ENCODE results near the gene AREG.

AREG gene

DNA sequence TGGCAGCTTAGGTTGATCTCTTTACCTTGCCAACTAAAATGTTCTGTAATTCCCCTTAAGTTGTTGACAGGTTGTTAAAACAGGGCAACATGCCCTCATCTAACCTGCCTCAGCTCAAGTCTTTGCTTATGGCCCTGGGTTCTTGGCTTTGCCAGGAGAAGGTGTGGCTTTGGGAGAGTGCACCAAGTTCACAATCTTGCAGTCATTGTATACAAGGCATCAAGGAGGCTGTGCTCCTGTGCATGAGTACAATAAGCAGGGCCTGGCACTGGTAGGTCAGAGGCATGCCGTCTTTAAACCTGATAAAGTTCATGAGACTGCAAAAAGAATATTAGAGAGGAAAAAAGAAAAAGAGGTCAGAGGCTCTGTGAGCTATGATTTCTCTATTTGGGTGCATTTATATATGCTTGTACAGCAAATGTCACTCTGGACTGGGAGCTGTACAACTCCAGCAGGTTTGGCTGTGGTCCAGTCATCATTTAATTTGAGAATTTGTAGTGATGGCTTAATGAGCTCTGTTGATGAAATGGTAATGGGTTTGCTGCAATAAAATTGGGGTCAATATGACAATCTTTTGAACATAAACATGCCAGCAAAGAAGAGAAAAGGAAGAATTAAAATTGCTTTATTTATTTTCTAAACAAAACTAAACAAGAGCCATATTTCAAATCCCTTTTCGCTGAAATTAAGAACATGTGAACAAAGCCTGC, 30.3 kb downstream of the AREG start:
- H3K4me1 ChIP-seq (ENCODE audit: low read length): no peaks in the 10 kb centered on the region
- no peak overlapping the region for H3K9ac ChIP-seq (ENCODE audit: low read length)
- no peaks in the 10 kb centered on the region for H3F3A ChIP-seq (ENCODE audit: insufficient read depth, low read length)
- H3K9me3 ChIP-seq (replicated peaks; ENCODE audit: insufficient read depth, low read length): no peaks in the 10 kb centered on the region
- TF ChIP-seq, protein P1, sequence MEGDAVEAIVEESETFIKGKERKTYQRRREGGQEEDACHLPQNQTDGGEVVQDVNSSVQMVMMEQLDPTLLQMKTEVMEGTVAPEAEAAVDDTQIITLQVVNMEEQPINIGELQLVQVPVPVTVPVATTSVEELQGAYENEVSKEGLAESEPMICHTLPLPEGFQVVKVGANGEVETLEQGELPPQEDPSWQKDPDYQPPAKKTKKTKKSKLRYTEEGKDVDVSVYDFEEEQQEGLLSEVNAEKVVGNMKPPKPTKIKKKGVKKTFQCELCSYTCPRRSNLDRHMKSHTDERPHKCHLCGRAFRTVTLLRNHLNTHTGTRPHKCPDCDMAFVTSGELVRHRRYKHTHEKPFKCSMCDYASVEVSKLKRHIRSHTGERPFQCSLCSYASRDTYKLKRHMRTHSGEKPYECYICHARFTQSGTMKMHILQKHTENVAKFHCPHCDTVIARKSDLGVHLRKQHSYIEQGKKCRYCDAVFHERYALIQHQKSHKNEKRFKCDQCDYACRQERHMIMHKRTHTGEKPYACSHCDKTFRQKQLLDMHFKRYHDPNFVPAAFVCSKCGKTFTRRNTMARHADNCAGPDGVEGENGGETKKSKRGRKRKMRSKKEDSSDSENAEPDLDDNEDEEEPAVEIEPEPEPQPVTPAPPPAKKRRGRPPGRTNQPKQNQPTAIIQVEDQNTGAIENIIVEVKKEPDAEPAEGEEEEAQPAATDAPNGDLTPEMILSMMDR (IDR thresholded peaks at IDR 0.05; ENCODE audit: low read length): no peak
- TF ChIP-seq EZH2phosphoT487 (IDR thresholded peaks at IDR 0.05; ENCODE audit: low read length): no peak
- TF ChIP-seq EZH2 (optimal IDR thresholded peaks at IDR 0.05; ENCODE audit: low read depth, low read length): no peak
- no peaks in the 10 kb centered on the region for H3K27me3 ChIP-seq (replicated peaks; ENCODE audit: insufficient read depth, low read length)
- no peaks in the 10 kb centered on the region for H3K9me2 ChIP-seq (replicated peaks; ENCODE audit: insufficient read depth, low read length)
- no peaks in the 10 kb centered on the region for H4K20me1 ChIP-seq (ENCODE audit: insufficient read depth, low read length)
- no peak overlapping the region for H3K4me3 ChIP-seq (ENCODE audit: low read length)
- H3K79me2 ChIP-seq (ENCODE audit: low read length): no peaks in the 10 kb centered on the region
- DNase-seq: no peak
- H3K4me2 ChIP-seq (ENCODE audit: low read depth, low read length): no peak overlapping the region
- H3K27ac ChIP-seq (ENCODE audit: low read length): no peak overlapping the region
- H2AFZ ChIP-seq (ENCODE audit: low read length): no peak overlapping the region
- H3K36me3 ChIP-seq (replicated peaks; ENCODE audit: insufficient read depth, low read length): no peaks in the 10 kb centered on the region

DNA sequence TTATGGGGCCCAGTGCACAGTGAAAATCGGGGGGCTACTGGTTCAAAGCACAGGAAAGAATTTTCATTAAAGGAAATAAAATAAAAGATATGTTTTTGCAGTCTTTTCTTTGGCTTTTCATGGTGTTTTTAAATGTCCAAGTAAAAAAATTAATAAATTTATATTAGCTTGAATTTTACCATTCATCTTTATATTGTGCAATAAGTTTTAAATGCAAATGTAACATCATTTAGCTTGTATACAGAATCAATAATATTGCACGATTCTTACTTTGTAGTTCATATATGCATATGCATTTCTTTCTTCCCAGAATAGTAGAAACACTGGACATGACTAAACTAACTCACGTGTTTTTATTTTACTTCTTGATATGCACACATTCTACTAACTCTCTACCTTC, 31.0 kb downstream of the AREG start:
- Histone ChIP-seq H3K4me1 (ENCODE audit: low read length) (no peaks in the 10 kb centered on the region), H3K4me2 (ENCODE audit: low read depth, low read length) (no peak overlapping the region), H3K9me3 (replicated peaks; ENCODE audit: insufficient read depth, low read length) (no peaks in the 10 kb centered on the region), H3K27ac (ENCODE audit: low read length) (no peak overlapping the region), H3K36me3 (replicated peaks; ENCODE audit: insufficient read depth, low read length) (no peaks in the 10 kb centered on the region), H3K27me3 (replicated peaks; ENCODE audit: insufficient read depth, low read length) (no peaks in the 10 kb centered on the region), H4K20me1 (ENCODE audit: insufficient read depth, low read length) (no peaks in the 10 kb centered on the region), H3K79me2 (ENCODE audit: low read length) (no peaks in the 10 kb centered on the region), H3F3A (ENCODE audit: insufficient read depth, low read length) (no peaks in the 10 kb centered on the region), H3K4me3 (ENCODE audit: low read length) (no peak overlapping the region), H3K9me2 (replicated peaks; ENCODE audit: insufficient read depth, low read length) (no peaks in the 10 kb centered on the region), H2AFZ (ENCODE audit: low read length) (no peak overlapping the region), H3K9ac (ENCODE audit: low read length) (no peak overlapping the region)
- TF ChIP-seq EZH2 (optimal IDR thresholded peaks at IDR 0.05; ENCODE audit: low read depth, low read length): no peak
- TF ChIP-seq, protein P1 (IDR thresholded peaks at IDR 0.05; ENCODE audit: low read length): no peak
- TF ChIP-seq EZH2phosphoT487 (IDR thresholded peaks at IDR 0.05; ENCODE audit: low read length): no peak
- no peak for DNase-seq

DNA sequence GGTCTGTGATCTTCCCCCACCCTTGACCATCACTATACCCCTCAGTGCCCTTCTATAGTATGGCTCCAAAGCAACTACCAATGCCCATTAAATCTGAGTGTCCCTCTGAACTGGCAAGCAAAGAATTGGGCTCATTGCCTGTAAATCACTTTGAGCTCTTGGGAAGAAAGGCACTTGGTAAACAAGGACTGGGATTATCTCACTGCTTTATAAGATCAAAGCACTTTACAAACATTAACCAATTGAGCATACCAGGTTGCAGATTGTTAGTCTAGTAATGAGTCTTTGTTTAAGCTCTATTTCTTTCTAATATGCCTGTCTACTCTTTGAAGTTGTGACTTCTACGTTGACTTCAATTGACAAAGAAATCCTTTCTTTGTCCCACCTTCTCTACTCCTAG, 34.1 kb downstream of the AREG start:
- Histone ChIP-seq H3K27ac (ENCODE audit: low read length) (no peak overlapping the region), H3K4me3 (ENCODE audit: low read length) (no peak overlapping the region), H2AFZ (ENCODE audit: low read length) (no peak overlapping the region), H3F3A (ENCODE audit: insufficient read depth, low read length) (no peaks in the 10 kb centered on the region), H3K9me3 (replicated peaks; ENCODE audit: insufficient read depth, low read length) (no peaks in the 10 kb centered on the region), H3K4me1 (ENCODE audit: low read length) (no peaks in the 10 kb centered on the region), H3K79me2 (ENCODE audit: low read length) (no peaks in the 10 kb centered on the region), H3K27me3 (replicated peaks; ENCODE audit: insufficient read depth, low read length) (no peaks in the 10 kb centered on the region), H3K36me3 (replicated peaks; ENCODE audit: insufficient read depth, low read length) (no peaks in the 10 kb centered on the region), H3K9me2 (replicated peaks; ENCODE audit: insufficient read depth, low read length) (no peaks in the 10 kb centered on the region), H3K4me2 (ENCODE audit: low read depth, low read length) (no peak overlapping the region), H3K9ac (ENCODE audit: low read length) (no peak overlapping the region), H4K20me1 (ENCODE audit: insufficient read depth, low read length) (no peaks in the 10 kb centered on the region)
- TF ChIP-seq, protein P1 (IDR thresholded peaks at IDR 0.05; ENCODE audit: low read length): no peak
- no peak for TF ChIP-seq EZH2 (optimal IDR thresholded peaks at IDR 0.05; ENCODE audit: low read depth, low read length)
- TF ChIP-seq EZH2phosphoT487 (IDR thresholded peaks at IDR 0.05; ENCODE audit: low read length): no peak
- no peak for DNase-seq
